Lung (tissue), 12 donors: ENCODE data around the gene RTN4IP1. TPM values are rescaled to one million over a fixed set of nuclear protein-coding genes. Genes with fewer than 3 reads are reported as not detected.
A peak's percentile ranks its signal among the peaks of the same experiment; 100 is the strongest.
"Not testable (repeated sequence)": the region's sequence is repeated elsewhere in the genome, so short reads cannot be mapped to it uniquely, and the experiment has no call there.

Source experiments
- ATAC-seq: fragments of 200-7000 bp; cut with Tn5 transposase; one replicate; pipeline ENCODE4 v1.9.1; 2020; ENCODE audit warnings: moderate number of reproducible peaks; ENCODE audit not compliant: insufficient read depth, low FRiP score
- DNase-seq, 3 donors: peaks; one replicate each; pipeline ENCODE4 v3.0.0-alpha.2; 2013 to 2017
- H3K27ac ChIP-seq, 2 donors: one replicate each; pipeline ENCODE4 v1.5.1; 2013; ENCODE audit warnings: mild to moderate bottlenecking in 2 of 2, moderate library complexity in 2 of 2, control low read depth in 1 of 2, inconsistent platforms in 1 of 2, low read depth in 1 of 2, low read length in 1 of 2
- H3K27me3 ChIP-seq, 3 donors: one replicate each; pipeline ENCODE4 v1.5.1; 2013; ENCODE audit warnings: low read length in 2 of 3; ENCODE audit not compliant: control insufficient read depth in 3 of 3, insufficient read depth in 3 of 3
- H3K36me3 ChIP-seq, 4 donors: one replicate each; pipeline ENCODE4 v1.5.1; 2013; ENCODE audit warnings: low read length in 4 of 4, mild to moderate bottlenecking in 1 of 4, moderate library complexity in 1 of 4; ENCODE audit not compliant: control insufficient read depth in 4 of 4, insufficient read depth in 4 of 4
- H3K4me1 ChIP-seq, 5 donors: one replicate each; pipeline ENCODE4 v1.5.1; 2013; ENCODE audit warnings: low read length in 5 of 5, mild to moderate bottlenecking in 2 of 5, moderate library complexity in 1 of 5; ENCODE audit not compliant: control insufficient read depth in 5 of 5, insufficient read depth in 5 of 5
- H3K4me3 ChIP-seq: one replicate; pipeline ENCODE4 v1.5.1; 2013; ENCODE audit warnings: mild to moderate bottlenecking, control low read depth, moderate library complexity
- H3K9ac ChIP-seq, 2 donors: one replicate each; pipeline ENCODE4 v1.5.1; 2013; ENCODE audit warnings: low read length in 2 of 2, control low read depth in 1 of 2; ENCODE audit not compliant: insufficient read depth in 1 of 2
- H3K9me3 ChIP-seq, 4 donors: one replicate each; pipeline ENCODE4 v1.5.1; 2013; ENCODE audit warnings: low read length in 3 of 4, mild to moderate bottlenecking in 1 of 4, moderate library complexity in 1 of 4; ENCODE audit not compliant: control insufficient read depth in 4 of 4, insufficient read depth in 3 of 4
- WGBS, 2 donors: extraction: QIAGEN DNeasy Blood & Tissue Kit; methylation state at CpG; one replicate each; pipeline ENCODE4 v1.1.7; 2013; 5-methylcytosine and 5-hydroxymethylcytosine counted together
- polyA plus RNA-seq, 2 donors: library from polyadenylated mRNA; stranded (reverse); fragments of 200-250 nt; gene quantifications; one replicate each; pipeline ENCODE4 v1.2.1, GENCODE V29; 2013
- total RNA-seq, 2 donors: library from RNA; depleted of rRNA in 1 of 2; stranded (reverse); fragments of >200 nt in 1 of 2; gene quantifications; one replicate each; pipeline ENCODE4 v1.2.1, GENCODE V29; 2014 to 2021
- TF ChIP-seq, protein P1 (sequence below): IDR thresholded peaks from 2 replicates; pipeline ENCODE4 v1.5.1; 2012; ENCODE audit warnings: mild to moderate bottlenecking; ENCODE audit errors: control extremely low read depth, extremely low read depth
- donor health status: control.
- donor health status: control.
- donor health status: Bipolar disorder and iron deficiency.
- donor health status: healthy.
- donor health status: DM: yes; HTN: yes; CAD: no.

The RTN4IP1 gene
- total and polyA plus RNA-seq, 4 donors = 2.8 to 5.6 (median 4.6) TPM

DNA sequence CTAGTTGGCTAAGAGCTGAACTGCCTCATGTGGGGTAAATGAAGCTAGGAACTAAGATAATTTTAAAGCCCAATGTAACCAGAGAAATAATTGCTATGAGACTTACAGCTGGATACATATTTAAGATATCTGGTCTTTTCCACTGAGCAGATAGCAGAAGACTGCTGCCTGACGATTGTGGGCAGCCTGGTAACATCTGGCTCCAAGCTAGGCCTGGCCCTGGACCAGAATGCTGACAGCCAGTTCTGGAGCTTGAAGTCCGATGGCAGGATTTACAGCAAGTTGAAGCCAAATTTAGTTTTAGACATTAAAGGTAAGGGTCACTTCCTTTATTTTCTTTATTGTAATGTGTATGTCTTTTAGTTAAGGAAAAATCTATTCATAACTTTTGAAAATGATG, 65.7 kb downstream of the RTN4IP1 start:
- H3K27me3 ChIP-seq = no peaks in the 10 kb centered on the region
- ATAC-seq (no peak), DNase-seq (peak; percentile 39 to 61 (median 48))
- 70 to 85% methylated on average over 2 of the region's 2 CpGs for WGBS, 2 donors
- TF ChIP-seq, protein P1, sequence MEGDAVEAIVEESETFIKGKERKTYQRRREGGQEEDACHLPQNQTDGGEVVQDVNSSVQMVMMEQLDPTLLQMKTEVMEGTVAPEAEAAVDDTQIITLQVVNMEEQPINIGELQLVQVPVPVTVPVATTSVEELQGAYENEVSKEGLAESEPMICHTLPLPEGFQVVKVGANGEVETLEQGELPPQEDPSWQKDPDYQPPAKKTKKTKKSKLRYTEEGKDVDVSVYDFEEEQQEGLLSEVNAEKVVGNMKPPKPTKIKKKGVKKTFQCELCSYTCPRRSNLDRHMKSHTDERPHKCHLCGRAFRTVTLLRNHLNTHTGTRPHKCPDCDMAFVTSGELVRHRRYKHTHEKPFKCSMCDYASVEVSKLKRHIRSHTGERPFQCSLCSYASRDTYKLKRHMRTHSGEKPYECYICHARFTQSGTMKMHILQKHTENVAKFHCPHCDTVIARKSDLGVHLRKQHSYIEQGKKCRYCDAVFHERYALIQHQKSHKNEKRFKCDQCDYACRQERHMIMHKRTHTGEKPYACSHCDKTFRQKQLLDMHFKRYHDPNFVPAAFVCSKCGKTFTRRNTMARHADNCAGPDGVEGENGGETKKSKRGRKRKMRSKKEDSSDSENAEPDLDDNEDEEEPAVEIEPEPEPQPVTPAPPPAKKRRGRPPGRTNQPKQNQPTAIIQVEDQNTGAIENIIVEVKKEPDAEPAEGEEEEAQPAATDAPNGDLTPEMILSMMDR = no peak
- no peak overlapping the region for H3K9ac ChIP-seq
- no peak overlapping the region for H3K27ac ChIP-seq
- no peaks in the 10 kb centered on the region for H3K4me1 ChIP-seq
- H3K9me3 ChIP-seq = no peaks in the 10 kb centered on the region
- no peak overlapping the region for H3K4me3 ChIP-seq
- peaks cover 0 to 4% (median 3%) of the 10 kb centered on the region in 4 donors for H3K36me3 ChIP-seq

DNA sequence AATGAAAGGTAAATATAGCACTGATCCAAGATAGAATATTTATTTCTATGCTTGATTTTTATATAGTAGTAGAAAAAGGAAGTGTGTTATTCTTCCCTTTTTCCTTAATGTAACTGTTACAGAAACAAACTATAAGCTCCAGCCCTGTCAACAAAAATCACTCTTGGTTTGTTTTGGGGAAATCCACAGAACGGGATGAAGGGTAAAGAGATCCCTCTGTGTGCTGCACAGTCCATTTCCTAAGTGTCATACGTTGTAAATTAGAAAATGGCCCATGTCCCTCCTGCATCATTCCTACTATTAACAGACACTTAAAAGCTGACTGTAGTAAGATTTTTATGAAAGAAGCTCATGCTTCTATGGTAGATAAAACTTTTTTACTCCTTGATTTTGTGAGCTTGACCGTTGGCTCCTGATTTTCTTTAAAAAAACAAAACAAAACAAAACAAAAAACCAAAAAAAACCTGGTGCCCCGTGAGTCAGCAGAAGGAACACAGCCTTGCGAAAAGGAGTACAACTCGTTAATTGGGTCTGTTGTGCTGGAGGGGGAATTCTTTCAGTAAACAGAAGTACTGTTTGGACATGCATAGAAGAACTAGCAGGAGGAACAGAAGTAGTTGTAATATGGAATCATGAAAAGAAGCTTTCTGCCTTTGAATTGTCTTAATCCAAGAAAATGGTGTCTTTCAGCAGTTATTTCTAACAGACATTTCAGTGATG, 67.5 kb downstream of the RTN4IP1 start:
- H3K27me3 ChIP-seq = no peaks in the 10 kb centered on the region
- no peaks in the 10 kb centered on the region for H3K4me1 ChIP-seq
- no peak overlapping the region for H3K9ac ChIP-seq
- H3K9me3 ChIP-seq = no peaks in the 10 kb centered on the region
- peaks cover 0 to 4% (median 2%) of the 10 kb centered on the region in 4 donors for H3K36me3 ChIP-seq
- TF ChIP-seq, protein P1 = no peak
- no peak overlapping the region for H3K27ac ChIP-seq
- no peak for ATAC-seq
- no peak for DNase-seq
- H3K4me3 ChIP-seq = no peak overlapping the region
- 32 to 60% methylated on average over 6 of the region's 6 CpGs for WGBS, 2 donors

DNA sequence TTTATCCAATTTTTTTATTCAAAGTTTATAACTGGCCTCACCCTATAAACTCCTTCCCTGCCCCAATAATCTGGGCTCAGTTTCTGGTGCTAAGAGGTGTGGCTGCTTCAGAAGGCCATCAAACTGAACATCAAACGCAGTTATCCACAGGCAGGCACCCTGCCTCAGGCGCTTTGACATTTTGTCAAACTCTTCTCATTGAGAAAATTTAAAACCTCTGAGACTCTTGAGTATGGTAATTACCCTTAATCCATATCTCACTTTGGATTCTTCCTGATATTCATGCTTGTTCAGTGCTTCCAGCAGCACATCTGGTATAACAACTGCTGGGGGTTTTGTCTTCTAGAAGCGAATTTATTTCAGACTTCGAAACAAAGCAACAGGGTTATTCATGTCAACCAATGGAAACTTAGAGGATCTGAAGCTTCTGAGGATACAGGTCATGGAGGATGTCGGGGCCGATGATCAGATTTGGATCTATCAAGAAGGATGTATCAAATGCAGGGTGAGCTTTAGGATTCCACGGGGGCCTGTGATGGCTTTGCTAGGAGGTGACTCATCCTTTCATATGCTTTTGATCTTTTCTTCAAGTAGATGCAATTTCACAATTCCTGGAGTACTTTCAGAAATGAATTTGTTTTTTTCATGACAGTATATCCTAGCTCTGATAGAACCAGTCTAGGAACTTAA, 68.2 kb downstream of the RTN4IP1 start:
- H3K9ac ChIP-seq = no peak overlapping the region
- TF ChIP-seq, protein P1 = no peak
- DNase-seq (no peak), ATAC-seq (no peak)
- H3K27ac ChIP-seq = no peak overlapping the region
- H3K36me3 ChIP-seq = peaks cover 0 to 4% (median 2%) of the 10 kb centered on the region in 4 donors
- H3K9me3 ChIP-seq = no peaks in the 10 kb centered on the region
- H3K27me3 ChIP-seq = no peaks in the 10 kb centered on the region
- WGBS, 2 donors = 83 to 87% methylated on average over 7 of the region's 7 CpGs
- H3K4me3 ChIP-seq = no peak overlapping the region
- no peaks in the 10 kb centered on the region for H3K4me1 ChIP-seq

DNA sequence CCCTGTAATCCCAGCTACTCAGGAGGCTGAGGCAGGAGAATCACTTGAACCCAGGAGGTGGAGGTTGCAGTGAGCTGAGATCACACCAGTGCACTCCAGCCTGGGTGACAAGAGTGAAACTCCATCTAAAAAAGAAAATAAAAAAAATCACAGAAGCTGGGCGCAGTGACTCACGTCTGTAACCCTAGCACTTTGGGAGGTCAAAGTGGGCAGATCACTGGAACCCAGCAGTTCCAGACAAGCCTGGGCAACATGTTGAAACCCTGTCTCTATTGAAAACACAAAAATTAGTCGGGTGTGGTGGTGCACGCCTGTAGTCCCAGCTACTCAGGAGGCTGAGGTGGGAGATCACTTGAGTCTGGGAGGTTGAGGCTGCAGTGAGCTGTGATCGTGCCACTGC, 69.6 kb downstream of the RTN4IP1 start:
- ATAC-seq, H3K9ac ChIP-seq, H3K4me3 ChIP-seq, H3K9me3 ChIP-seq, H3K27me3 ChIP-seq, H3K27ac ChIP-seq, DNase-seq, H3K36me3 ChIP-seq, H3K4me1 ChIP-seq: not testable (repeated sequence)
- WGBS, 2 donors = 90 to 95% methylated on average over 5 of the region's 5 CpGs
